Keratinocyte (primary cell): Measurements from ENCODE around the gene EYA3. TPM values are rescaled to one million over a fixed set of nuclear protein-coding genes. Genes with fewer than 3 reads are reported as not detected.

ENCODE experiments used
- DNase-seq: peaks from one replicate; pipeline ENCODE4 v3.0.0-alpha.2; 2011; ENCODE audit warnings: low read depth, missing footprints, low spot score
- FAIRE-seq: peaks from 2 replicates; lab custom pipeline; 2011; peaks lifted over from hg19 to GRCh38; lab: Jason Lieb, UNC
- H2AFZ ChIP-seq: 2 replicates; pipeline ENCODE4 v1.6.0; 2012; ENCODE audit warnings: low read length, control low read depth, inconsistent platforms; ENCODE audit not compliant: control insufficient read depth
- H3K27ac ChIP-seq: 2 replicates; pipeline ENCODE4 v1.5.1; 2011; ENCODE audit warnings: low read length; ENCODE audit not compliant: control insufficient read depth, insufficient read depth
- H3K27me3 ChIP-seq: 3 replicates; pipeline ENCODE4 v1.6.0; 2011; ENCODE audit warnings: low read length; ENCODE audit not compliant: control insufficient read depth, insufficient read depth; ENCODE audit errors: extremely low read depth
- H3K36me3 ChIP-seq, 2 experiments: 2 replicates in 1 of 2; 3 replicates in 1 of 2; pipeline ENCODE4 v1.5.1; 2011; ENCODE audit warnings: low read length in 2 of 2, mild to moderate bottlenecking in 1 of 2; ENCODE audit not compliant: control insufficient read depth in 2 of 2, insufficient read depth in 2 of 2; ENCODE audit errors: extremely low read depth in 1 of 2
- H3K4me1 ChIP-seq: 3 replicates; pipeline ENCODE4 v1.5.1; 2011; ENCODE audit warnings: low read length; ENCODE audit not compliant: control insufficient read depth, insufficient read depth; ENCODE audit errors: extremely low read depth
- H3K4me2 ChIP-seq: 3 replicates; pipeline ENCODE4 v1.6.0; 2011; ENCODE audit warnings: low read depth, low read length; ENCODE audit not compliant: control insufficient read depth, insufficient read depth; ENCODE audit errors: extremely low read depth
- H3K4me3 ChIP-seq, 3 experiments: fragments of 200-600 bp in 1 of 3; sonication (generic) in 1 of 3; 2 replicates in 2 of 3; 3 replicates in 1 of 3; pipeline ENCODE4 v1.5.1; 2011 to 2016; ENCODE audit warnings: low read length in 3 of 3, mild to moderate bottlenecking in 3 of 3, control low read depth in 2 of 3, inconsistent platforms in 1 of 3, low read depth in 1 of 3, mixed read lengths in 1 of 3, mixed run types in 1 of 3, moderate library complexity in 1 of 3; ENCODE audit not compliant: control insufficient read depth in 2 of 3, insufficient read depth in 2 of 3; ENCODE audit errors: extremely low read depth in 1 of 3
- H3K79me2 ChIP-seq: 2 replicates; pipeline ENCODE4 v1.6.0; 2012; ENCODE audit warnings: low read length; ENCODE audit not compliant: control insufficient read depth, insufficient read depth
- H3K9ac ChIP-seq: 3 replicates; pipeline ENCODE4 v1.6.0; 2011; ENCODE audit warnings: low read length; ENCODE audit not compliant: control insufficient read depth, insufficient read depth; ENCODE audit errors: extremely low read depth
- H3K9me1 ChIP-seq: 3 replicates; pipeline ENCODE4 v1.6.0; 2011; ENCODE audit warnings: low read length; ENCODE audit not compliant: control insufficient read depth, insufficient read depth; ENCODE audit errors: extremely low read depth
- H3K9me3 ChIP-seq: 2 replicates; pipeline ENCODE4 v1.5.1; 2012; ENCODE audit warnings: low read depth, low read length; ENCODE audit not compliant: control insufficient read depth
- H4K20me1 ChIP-seq: 3 replicates; pipeline ENCODE4 v1.6.0; 2011; ENCODE audit warnings: low read length; ENCODE audit not compliant: control insufficient read depth, insufficient read depth; ENCODE audit errors: extremely low read depth
- CTCF ChIP-seq, 3 experiments: IDR thresholded peaks in 1 of 3; conservative IDR thresholded peaks in 1 of 3; optimal IDR thresholded peaks in 1 of 3; 2 replicates in 2 of 3; 3 replicates in 1 of 3; pipeline versions ENCODE3 to v1.5.1; 2011; ENCODE audit warnings: low read length in 3 of 3, mild to moderate bottlenecking in 3 of 3, moderate library complexity in 2 of 3, control low read depth in 1 of 3, inconsistent platforms in 1 of 3; ENCODE audit not compliant: insufficient read depth in 2 of 3; ENCODE audit errors: extremely low read depth in 1 of 3
- EZH2 ChIP-seq: IDR thresholded peaks from one replicate; pipeline ENCODE4 v1.6.1; 2012; ENCODE audit warnings: inconsistent platforms, mild to moderate bottlenecking, low read length, moderate library complexity
- dilution Hi-C: fragments of 300-500 bp; cut with MboI; formaldehyde crosslinking; loops from one replicate; pipeline ENCODE4 v1.7.0; 2020; ENCODE audit warnings: low sequenced_read_pairs; ENCODE audit not compliant: extremely low pct_ligation_motif_present
- polyA plus RNA-seq, 5 experiments: library from polyadenylated mRNA; depleted of rRNA in 3 of 5; stranded (reverse) in 3 of 5; stranded (forward) in 1 of 5; unstranded in 1 of 5; fragments of >200 nt; gene quantifications; 1 replicate in 1 of 5; 2 replicates in 3 of 5; 3 replicates in 1 of 5; pipeline versions ENCODE4 v1.2.1 to v1.2.3, GENCODE V29; 2011 to 2012; ENCODE audit warnings: missing spikeins in 2 of 5, low read depth in 1 of 5, low replicate concordance in 1 of 5

EYA3 gene
- polyA plus RNA-seq, 1 donor (not counting 4 experiments of a cell fraction or from before 2014, with no cell fraction given), result 17.6 TPM

GRCh38 chr1:28027660-28028059, 60.8 kb downstream of the EYA3 start:
- dilution Hi-C loops, result no loop called here
- Histone ChIP-seq H3K27ac (no peak overlapping the region), H3K4me3 (no peak overlapping the region), H3K9me1 (no peaks in the 10 kb centered on the region), H3K9ac (no peak overlapping the region), H3K4me2 (no peak overlapping the region), H3K4me1 (no peaks in the 10 kb centered on the region), H2AFZ (no peak overlapping the region), H4K20me1 (no peaks in the 10 kb centered on the region), H3K36me3 (peaks cover 0 to 2% of the 10 kb centered on the region in 2 experiments), H3K9me3 (no peaks in the 10 kb centered on the region), H3K27me3 (no peaks in the 10 kb centered on the region), H3K79me2 (no peaks in the 10 kb centered on the region)
- TF ChIP-seq CTCF (optimal IDR thresholded peaks at IDR 0.05 in 1 of 3, IDR thresholded peaks at IDR 0.05 in 1 of 3, conservative IDR thresholded peaks at IDR 0.05 in 1 of 3; ENCODE audit: extremely low read depth in 1 of 3, insufficient read depth in 2 of 3, low read length in 3 of 3) (no peak), EZH2 (no peak)
- FAIRE-seq, result peak; percentile 34
- DNase-seq, result no peak

- Histone ChIP-seq H3K4me1 (no peaks in the 10 kb centered on the region), H4K20me1 (no peaks in the 10 kb centered on the region), H3K36me3 (peaks cover 0 to 2% of the 10 kb centered on the region in 2 experiments), H3K4me3 (no peak overlapping the region), H3K4me2 (no peak overlapping the region), H3K27me3 (no peaks in the 10 kb centered on the region), H2AFZ (no peak overlapping the region), H3K27ac (no peak overlapping the region), H3K9me1 (no peaks in the 10 kb centered on the region), H3K79me2 (no peaks in the 10 kb centered on the region), H3K9me3 (no peaks in the 10 kb centered on the region), H3K9ac (no peak overlapping the region)
- no peak for FAIRE-seq
- no peak for DNase-seq
- dilution Hi-C loops, result no loop called here
- no peak for TF ChIP-seq CTCF (optimal IDR thresholded peaks at IDR 0.05 in 1 of 3, IDR thresholded peaks at IDR 0.05 in 1 of 3, conservative IDR thresholded peaks at IDR 0.05 in 1 of 3; ENCODE audit: extremely low read depth in 1 of 3, insufficient read depth in 2 of 3, low read length in 3 of 3)
- no peak for TF ChIP-seq EZH2
Observed at GRCh38 chr1:28027238-28027637, 61.2 kb downstream of the EYA3 start.
